Measurements from ENCODE around the gene ABCF2.

ABCF2 gene

DNA sequence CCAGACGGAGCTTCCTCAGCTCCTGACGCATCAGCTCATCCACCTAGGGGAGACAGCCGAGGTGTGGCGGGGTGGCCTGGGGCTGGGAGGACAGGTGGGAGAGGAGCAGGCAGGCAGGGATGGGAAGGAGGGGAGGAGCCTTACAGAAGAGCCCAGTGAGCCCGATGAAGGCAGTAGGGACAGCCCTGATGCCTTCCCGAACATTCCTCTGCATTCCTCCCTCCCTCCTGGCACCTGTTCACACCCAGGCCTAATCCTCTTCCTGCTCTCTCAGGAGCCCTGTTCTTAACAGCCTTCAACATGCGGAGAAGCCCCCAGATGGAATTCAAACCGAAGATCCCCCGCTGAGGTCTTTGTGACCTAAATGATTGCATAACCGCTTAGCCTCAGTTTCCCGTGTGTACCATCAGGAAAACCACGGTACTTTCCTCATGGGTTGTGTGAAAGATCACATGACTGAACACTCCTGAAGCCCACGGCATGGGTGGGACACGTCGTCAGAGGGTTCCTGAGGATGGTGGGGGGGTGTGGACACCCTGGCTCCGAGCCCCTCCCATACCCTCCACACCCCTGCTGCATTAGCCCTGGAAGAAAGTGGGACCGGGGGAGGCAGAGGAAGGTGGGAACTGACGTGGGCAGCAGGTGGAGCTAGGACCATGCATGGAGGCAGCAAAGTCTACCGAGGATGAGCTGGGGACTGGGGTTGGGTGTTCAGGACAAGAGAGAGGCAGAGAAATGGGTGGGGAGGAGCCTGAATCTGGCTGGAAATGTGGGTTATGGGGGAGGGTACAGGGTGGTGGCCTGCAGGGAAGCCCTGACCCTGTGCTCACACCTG is 31.2 kb downstream of the ABCF2 start:
- no peak for DNase-seq (ENCODE audit: low spot score)

DNA sequence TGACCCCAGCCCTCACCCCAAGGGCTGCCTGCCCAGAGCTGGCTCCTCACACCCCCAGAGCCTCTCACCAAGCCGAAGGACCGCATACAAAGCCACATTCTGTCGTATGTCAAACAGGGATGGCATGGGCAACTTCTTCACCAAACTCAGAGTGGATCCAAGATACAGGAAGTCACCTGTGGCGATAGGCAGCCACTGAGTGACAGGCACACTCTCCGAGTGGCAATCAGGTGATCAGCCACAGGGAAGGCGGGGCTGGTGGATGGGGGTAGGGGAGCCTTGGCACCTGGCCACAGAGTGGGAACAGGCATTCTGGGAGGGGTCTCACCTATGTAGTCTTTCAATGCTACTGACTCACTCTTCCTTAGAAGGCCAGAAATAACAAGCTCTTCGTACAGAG is 32.8 kb downstream of the ABCF2 start:
- DNase-seq (ENCODE audit: low spot score): no peak

DNA sequence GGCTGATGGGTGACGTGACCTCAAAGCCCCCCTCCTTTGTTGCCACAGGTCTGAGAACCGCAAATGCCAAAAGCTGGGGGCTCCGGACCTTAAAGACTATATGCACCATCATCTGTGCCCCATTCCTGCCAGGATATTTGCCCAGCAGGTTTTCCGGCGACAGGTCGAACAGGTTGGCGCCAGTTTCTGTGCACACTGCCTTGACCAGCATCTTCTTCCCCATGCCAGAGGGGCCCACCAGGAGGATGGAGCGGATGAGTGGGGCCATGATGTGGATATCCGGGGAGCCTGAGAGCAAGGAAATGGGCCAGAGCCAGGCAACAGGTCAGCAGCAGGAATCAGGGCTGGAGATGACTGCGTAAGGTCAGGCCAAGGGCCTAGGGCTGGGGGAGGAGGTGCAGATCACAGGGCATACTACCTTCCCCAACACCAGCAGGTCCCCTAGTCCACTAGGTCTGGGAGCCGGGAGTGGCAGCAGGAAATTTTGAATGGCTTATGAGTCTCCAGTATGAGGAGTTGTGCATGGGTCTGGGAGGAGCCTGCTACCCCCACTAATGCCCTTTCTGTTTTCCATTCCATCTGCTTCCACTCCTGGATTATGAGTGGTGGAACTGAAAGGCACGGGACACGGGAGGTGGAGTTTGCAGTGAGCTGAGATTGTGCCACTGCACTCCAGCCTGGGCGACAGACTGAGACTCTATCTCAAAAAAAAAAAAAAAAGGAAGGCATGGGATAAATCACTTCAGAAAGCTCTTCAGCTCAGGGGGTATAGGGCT is 33.6 kb downstream of the ABCF2 start:
- DNase-seq (ENCODE audit: low spot score): no peak

DNA sequence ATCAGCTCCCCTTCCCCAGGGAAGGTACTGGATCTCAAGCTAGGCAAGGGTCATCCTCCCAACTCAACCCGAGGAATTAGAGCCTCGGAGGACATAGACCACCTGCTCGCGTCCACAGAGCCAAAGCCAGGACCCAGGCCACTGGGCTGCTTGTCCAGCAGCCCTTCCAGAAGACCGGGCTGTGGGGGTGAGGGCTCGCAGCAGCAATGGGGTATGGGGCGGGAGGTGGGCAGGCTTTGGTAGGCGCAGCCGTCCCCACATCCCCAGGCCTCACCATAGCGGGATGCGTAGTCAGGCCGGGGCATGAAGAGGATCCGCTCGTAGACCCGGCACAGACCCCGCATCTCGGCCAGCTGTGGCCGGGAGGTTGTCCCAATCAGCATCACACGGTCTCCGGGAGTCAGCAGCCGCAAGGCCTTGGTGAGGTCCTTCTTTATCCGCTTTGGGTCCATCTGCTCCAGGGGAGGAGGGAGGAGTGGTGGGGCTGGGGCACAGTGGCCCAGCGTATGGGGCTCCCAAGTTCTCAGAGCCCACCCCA is 34.9 kb downstream of the ABCF2 start:
- DNase-seq (ENCODE audit: low spot score): no peak

DNA sequence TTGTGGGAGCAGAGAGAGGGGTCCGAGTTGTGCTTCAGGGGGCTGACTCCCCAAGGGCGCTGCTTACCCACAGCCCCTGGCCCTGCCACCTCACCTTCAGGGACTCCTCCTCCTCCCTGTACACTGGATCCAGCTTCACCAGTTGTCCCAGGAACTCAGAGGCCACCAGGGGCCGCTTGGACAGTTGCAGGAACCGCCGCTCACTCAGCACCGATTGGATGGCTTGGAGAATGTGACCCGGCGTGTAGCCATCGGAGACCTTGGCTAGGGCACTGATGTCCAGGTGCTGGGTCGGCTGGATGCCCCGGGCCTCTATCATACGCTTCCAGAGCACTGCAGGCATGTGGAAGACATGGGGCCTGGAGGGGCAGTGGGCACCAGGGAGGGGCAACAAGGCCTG is 35.5 kb downstream of the ABCF2 start:
- DNase-seq (ENCODE audit: low spot score): no peak

DNA sequence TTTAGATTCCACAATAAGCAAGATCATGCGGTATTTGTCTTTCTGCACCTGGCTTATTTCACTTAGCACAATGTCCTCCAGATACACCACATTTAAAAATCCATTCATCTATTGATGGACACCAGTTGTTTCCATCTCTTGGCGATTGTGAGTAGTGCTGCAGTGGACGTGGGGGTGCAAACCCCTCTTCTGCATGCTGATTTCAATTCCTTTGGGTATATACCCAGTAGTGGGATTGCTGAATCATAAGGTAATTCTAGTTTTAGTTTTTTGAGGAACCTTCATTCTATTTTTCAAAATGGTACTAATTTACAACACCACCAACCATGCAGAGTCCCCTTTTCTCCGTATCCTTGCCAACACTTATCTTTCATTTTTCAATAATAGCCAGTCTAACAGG is 38.0 kb downstream of the ABCF2 start:
- DNase-seq (ENCODE audit: low spot score): no peak

DNA sequence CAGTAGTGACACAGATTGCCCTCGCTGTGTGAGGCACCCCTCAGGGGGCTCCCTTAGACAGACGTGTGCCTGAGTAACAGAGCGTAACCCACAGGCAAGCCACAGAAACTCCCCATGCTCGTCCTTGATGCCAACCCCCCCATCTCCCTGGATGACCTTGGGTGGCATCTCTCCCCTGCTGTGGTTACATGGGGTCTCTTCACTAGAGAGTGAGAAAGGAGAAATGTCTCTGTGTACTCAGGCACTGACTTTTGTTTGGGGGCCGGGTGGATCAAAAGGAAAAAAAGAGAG is 38.8 kb downstream of the ABCF2 start:
- no peak for DNase-seq (ENCODE audit: low spot score)

DNA sequence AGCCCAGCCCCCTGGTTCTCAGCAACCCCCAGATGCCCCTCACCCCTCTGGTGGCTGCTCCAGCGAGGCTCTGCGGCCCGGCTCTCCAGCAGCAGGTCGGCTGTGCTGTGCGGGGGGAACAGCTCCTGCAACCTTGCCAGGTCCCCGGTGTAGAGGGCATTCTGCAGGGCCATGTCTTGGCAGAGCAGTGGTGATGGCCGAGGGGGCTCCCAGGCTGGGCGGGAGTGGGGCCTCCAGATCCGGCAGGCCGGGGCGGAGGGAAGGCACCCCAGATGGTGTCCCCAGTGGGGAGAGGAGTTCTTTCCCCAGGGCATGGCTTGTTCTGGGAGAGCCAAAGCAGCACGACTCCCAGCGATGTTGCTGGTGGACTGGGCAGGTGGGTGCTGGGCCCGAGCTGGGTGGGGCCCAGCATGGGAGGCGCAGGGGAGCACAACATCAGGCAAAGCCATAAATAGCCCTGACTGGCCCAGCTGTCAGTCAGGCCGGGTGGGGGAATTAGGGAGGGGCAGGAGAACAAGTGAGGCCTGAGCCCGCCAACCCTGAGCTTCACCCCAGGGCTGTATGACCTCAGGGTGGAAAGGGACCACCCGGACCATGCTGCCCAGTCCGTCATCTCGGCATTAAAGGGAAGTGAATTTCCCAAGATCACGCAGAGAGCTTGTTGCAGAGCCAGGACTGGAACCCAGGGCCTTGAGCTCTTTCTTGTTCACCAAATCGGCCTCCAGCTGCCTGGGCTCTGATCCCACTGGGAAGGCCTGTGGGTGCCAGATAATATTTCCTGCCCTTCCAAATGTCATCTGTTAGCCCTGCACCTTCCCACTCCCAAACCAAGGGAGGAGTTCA is 39.4 kb downstream of the ABCF2 start:
- no peak for DNase-seq (ENCODE audit: low spot score)

DNA sequence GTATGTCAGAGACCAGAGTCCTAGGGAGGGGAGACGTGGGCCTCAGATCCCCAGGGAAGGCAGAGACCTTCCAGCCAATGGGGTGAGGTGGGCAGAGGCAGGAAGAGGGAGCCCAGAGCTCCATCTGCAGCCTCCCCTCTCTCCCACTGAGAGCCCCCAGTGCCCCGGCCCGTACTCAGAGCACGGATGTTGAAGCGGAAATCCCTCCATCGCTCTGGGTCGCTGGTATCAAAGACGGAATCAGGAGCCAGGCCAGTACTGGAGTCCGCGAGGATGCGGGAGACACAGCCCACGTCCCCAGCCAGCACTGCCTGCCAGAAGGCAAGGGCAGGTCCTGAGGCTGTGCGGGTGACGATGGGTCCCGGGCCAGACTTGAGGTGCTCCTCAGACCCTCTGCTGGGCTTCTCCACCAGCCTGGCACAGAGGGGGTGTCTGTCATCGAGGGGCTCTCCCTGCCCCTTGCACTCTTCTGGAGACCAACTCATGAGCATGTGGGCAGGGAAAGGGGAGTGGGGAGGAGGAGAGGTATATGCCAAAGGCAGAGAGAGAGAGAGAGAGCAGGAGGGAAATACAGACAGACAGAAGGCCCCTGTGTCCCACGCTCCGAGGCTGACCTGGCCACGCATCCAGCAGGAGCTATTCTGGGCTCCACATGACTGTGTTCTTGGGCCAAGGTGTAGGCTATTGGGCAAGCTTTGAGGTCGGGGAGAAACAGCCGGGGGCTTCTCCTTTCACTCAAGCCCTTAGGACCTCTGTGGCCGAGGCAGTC is 40.2 kb downstream of the ABCF2 start, which contains the start of gene ASB10:
Gene ASB10 (minus strand): TSS at position 611 of the 769 bp plus-strand sequence. CDS start 120 bp downstream, at position 491.
- DNase-seq (ENCODE audit: low spot score): no peak

DNA sequence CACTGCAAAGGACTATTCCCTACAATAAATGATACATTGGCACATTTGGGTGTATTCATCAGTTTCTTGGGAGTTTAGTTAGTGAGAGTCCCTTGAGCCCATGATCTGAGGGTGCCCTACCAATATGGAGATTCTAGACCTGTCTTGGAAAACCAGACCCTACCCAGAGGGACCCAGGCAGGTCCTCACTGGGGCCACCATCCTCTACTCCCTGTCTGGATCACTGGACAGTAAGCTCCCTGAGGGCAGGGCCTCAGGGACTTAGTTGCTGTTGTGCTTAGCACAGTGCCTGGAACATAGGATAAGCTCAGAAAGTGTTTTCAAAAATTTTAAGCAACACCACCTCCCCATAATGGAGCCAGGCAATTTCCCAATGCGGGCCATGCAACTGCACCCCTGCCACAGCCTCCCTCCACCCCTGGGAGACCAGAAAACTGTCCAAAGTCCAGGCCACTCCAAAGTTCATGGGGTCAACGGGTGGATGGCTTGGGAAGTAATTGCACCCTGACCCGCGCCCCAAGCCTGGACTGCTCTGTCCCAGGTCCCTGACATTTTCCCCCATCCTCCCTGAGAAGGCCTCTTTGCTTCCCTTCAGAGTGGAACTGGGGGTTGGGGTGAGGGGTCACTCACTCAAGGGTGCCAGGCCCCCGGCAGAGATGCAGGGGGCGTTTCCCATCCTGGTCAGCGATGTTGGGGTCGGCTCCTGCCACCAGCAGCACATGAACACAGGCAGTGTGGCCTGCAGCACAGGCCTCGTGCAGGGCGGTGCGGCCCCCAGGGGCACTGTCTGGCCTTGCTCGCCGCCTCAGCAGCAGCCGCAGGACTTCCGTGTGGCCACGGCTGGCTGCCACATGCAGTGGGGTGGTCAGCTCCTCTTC is 41.0 kb downstream of the ABCF2 start:
- no peak for DNase-seq (ENCODE audit: low spot score)

DNA sequence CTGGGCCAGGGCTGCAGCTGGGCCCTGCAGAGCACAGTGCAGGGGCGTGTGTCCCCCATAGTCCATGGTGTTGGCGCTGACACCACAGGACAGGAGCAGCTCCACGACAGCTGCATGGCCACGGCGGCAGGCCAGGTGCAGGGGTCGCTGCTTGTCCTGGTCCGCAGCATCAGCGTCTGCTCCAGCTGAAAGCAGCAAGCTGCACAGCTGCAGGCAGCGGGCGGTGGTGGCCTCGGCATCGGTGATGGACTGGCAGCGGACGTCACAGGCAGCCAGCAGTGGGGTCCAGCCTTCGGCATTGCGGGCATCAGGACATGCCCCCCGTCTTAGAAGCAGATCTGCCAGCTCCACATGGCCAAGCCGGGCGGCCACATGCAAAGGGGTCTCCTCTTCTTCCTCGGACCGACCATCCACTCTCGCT is 46.0 kb downstream of the ABCF2 start:
- no peak for DNase-seq (ENCODE audit: low spot score)

DNA sequence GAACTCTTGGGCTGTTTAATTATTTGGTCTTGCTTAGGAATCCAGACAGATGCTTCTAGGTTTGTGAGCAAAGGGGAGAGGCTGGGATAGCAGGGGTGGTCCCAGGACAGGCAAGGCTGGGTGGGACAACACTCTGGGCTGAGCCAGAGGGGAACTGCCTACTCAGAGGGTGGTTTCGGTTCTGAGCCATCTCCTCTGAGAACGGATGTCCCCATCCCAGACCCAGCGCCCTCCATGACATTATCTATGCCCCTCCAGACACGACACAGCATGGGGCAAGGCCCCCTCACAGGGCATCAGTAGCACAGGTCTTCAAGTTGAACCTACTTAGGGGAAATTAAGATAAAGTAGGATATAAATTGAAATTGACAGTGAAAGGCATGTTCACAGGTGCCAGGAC is 47.1 kb downstream of the ABCF2 start:
- no peak for DNase-seq (ENCODE audit: low spot score)

DNA sequence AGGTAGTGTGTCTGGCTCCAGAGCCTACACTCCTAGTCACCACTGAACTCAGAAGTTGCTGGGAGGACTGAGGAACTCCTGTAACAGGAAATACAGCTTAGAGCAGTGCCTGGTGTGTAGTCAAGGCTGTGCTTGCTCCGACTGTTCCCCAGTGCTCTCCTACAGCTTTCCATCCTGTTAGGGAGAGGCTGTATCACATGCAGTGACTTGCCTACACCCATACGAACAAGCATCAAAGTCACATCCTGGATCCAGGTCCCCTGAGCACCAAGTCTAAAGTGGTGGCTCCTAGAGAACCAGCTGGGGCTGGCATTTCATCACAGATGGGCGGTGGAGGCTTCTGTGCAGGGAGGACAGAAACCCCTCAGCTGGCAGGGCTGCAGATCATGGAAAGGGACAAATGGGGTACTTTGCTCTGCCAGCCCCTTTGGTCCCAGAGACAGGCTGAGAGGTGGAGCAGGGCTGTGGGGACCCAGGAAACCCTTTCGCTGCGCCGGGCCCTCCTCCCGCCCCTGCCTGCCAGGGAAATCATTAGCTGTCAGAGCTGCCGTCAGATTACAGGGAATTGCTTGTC is 47.6 kb downstream of the ABCF2 start:
- DNase-seq (ENCODE audit: low spot score): no peak

DNA sequence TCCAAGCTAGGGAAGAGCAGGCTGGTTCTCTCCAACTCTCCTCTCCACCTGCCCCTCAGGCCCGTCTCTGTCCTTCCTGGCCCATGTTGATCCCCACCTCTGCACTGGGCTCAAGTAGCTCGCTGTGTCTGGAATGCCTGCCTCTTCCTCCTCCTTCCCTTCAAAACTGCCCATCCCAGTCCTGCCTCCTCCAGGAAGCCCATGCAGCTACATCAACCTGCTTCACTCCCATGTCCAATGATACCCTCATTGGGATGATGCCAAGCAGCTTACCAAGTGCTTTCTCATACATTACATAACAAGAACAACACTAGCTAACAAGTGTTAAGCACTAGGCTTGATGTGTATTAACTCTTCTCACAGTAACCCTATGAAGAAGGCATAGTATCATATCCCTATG is 48.2 kb downstream of the ABCF2 start:
- DNase-seq (ENCODE audit: low spot score): no peak

DNA sequence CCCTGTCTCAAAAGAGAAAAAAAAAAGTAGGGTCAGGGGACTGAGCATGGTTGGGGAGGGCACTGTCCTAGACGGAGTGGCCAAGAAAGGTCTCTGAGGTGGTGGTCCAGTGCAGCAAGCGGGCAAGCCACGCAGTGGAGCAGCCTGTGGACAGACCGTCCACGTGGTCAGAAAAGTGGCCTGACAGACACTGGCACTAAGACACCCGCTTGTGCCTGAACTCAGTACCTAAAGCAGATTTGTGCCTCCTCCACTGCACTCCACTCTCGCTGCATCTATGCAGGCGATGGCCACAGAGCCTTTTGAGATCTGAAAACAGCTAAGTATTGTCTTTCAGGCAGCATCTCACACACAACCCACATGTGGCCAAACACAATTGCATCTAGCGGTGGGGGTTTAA is 48.8 kb downstream of the ABCF2 start:
- DNase-seq (ENCODE audit: low spot score): no peak

DNA sequence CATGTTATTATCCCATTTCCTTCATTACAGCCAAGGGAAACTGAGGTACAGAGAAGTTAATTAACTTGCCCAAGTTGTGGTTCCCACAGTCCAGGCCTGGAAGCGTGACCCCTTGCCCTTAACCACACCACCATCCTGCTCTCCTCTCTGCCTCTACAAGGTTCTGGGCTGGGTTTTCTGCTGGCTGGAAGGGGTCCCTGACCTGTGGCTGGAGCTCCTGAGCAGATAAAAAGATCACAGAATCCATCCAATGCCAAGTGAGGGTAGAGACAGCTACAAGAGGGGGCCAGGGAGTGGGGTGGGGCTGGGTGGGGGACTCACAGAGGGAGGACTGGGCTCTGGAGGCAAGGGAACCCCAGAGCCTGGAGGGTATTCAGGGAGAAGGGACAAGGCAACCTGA is 49.7 kb downstream of the ABCF2 start:
- no peak for DNase-seq (ENCODE audit: low spot score)

DNA sequence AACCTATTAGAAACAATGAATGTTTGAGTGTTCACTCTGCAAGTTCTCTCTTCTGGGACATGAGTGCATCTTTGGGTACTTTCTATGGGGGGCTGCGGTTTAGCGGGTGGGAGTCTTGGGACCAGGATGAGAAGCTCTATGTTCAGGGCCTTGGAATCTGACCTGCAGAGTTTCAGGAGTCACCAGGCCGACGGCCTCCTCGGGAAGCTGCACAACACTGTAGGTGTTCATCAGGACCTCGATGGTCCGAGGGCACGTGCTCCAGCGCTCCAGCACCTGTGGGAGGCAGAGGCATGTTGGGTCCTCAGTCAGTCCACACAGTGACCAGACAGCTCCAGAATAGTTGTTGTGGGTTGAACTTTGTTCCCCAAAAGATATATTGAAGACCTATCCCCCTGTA is 50.6 kb downstream of the ABCF2 start:
- no peak for DNase-seq (ENCODE audit: low spot score)

DNA sequence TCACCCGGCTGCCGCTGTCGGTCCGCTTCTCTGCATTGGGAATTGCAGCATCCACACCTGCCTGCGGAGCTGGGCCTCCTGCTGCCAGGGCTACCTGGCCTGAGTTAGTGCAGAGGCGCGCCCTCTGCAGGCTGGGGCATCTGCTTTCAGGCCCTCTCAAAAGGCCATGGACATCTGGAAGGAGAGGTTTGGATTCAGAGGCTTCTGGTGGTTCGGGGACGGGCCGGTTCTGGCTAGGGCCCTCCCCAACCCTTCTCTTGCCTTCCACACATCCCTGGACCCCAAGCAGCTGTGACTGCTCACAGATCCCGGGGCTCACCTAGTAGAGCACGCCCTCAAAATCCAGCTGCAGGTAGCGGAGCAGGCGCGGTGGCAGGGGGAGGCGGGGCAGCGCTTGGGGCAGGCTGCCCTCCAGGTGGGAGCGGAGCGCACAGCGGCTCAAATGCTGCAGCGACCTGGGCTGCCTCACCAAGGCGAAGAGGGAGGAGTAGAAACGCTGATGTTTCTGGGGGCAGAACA is 51.2 kb downstream of the ABCF2 start:
- no peak for DNase-seq (ENCODE audit: low spot score)

DNA sequence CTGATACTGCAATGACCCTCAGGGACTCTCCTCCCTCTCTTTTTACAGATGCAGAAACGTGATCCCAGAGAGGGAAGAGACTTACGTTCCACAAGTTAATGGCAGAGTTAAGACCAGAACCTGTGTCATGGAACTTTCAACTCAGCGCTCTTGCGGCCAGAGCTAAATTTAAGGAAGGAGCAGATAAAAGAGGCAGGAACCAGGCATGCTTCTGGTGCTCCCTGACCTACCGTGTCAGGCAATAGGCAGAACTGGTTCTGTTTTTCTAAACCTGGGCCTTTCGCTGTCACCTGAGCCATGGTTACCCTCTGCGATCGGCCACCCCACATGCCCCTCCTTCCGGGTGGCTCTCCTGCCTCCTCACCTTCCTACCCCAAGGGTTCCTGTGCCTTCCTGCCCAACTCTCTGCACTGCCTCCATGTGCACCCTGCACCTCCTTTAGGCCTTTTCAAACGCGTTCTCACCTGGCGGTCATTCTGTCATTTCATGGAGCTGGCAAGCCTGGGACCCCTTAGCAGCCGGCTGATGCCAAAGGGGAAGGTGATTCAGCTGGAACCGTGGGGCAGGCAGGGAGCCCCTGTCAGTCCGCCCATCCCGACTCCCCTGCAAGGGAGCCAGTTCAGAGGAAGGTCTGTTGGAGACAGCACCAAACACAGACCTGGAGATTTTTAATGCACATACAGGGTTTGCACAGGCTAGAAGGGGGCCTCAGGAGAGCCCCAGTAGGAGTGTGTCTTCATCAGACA is 51.8 kb downstream of the ABCF2 start:
- DNase-seq (ENCODE audit: low spot score): no peak

Measured in hematopoietic multipotent progenitor cell treated with erythropoietin and hydrocortisone succinate and interleukin-3 and kit ligand, for 17 days (in vitro differentiated cells).